HG03575 (cell line): Measurements from ENCODE around the gene CMIP.
"Not testable (repeated sequence)": the region's sequence is repeated elsewhere in the genome, so short reads cannot be mapped to it uniquely, and the experiment has no call there.

ENCODE experiments used
- ATAC-seq: cut with Tn5 transposase; IDR thresholded peaks from one replicate; pipeline ENCODE4 v1.9.1; 2021; ENCODE audit not compliant: unreplicated experiment, insufficient number of reproducible peaks, low FRiP score; ENCODE audit errors: extremely low read depth

CMIP gene

GRCh38 chr16:81417210-81417609 lies 27.4 kb upstream of the CMIP start:
- no peak for ATAC-seq

GRCh38 chr16:81419806-81420205 lies 24.8 kb upstream of the CMIP start:
- no peak for ATAC-seq

DNA sequence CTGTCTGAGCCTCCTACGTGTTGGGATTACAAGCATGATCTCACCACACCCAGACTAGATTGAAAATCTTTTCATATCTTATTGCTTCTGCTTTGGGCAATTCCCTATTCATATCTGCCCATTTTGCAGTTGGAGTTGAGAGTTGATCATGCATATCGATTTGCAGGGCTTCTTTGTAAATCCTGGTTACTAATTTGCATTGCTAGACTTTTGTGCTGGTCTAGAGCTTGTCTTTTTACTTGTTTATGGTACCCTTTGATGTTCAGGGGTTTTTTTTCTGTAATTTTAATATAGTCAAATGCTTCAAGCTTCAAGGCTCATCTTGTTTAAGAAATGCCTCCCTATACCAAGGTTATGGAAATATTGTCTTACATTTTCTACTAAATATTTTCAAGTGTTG lies 23.5 kb upstream of the CMIP start:
- no peak for ATAC-seq

DNA sequence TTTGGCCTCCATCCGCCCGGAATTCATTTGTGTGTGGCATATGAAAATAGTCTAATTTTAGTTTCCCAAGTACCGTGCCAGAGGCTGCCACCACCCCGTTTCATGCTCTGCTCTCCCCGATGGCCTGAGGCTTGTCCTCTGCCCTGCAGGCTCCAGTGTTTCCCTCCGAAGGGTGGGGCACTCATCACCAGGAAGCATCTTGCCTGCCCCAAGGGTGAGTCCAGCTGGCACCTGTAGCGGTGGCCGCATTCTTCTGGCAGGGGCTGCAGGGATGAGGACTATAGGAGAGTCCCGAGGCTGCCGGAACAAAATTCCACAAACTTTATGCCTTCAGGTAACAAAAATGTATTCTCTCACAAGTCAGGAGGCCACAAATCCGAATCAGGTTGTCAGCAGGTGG lies 23.1 kb upstream of the CMIP start:
- no peak for ATAC-seq

GRCh38 chr16:81422153-81422552 lies 22.5 kb upstream of the CMIP start:
- ATAC-seq, result not testable (repeated sequence)

GRCh38 chr16:81424771-81425170 lies 19.8 kb upstream of the CMIP start:
- ATAC-seq, result no peak

DNA sequence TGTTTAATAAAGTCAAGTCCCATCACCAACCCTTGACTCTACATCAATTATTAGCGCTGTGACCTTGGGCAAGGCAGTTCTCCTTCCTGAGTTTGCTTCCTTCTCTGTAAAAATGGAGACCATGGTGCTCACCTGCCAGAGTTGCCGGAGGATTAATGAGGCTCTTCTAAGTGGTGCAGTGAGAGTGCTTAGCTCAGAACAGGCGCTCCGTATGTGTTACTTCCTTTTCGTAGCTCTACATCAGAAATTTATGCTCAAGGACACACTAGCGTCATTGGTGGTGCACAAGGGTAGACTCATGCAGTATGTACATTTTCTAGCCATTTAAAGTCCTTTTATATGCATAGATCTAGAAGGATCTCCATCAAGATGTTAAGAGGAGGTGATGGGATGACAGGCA lies 17.4 kb upstream of the CMIP start:
- ATAC-seq, result no peak

- ATAC-seq, result no peak
Measured at GRCh38 chr16:81429045-81429521, 15.5 kb upstream of the CMIP start.

GRCh38 chr16:81431554-81432353 lies 12.9 kb upstream of the CMIP start:
- no peak for ATAC-seq

- ATAC-seq, result no peak
Measured at GRCh38 chr16:81432937-81433557, 11.6 kb upstream of the CMIP start.

DNA sequence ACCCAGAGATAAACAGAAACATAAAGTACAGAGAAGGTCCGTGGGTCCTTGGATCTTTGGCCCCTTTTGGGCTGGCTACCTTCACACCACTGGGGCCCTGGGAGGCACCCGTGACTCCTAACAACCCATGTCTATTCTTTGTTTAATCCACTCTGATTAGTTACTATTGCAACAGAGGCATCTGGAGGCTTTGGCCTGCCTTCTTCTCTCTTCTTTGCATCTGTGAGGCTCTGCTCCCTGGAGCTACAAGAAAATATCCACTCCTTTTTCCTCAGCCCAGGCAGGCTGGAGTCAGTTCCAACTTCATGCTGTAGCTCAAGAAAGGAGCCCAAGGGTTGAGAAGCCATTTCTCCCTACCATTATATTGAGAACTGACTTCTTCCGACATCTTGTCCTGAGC lies 9.5 kb upstream of the CMIP start:
- no peak for ATAC-seq

GRCh38 chr16:81435567-81435966 lies 9.0 kb upstream of the CMIP start:
- no peak for ATAC-seq

DNA sequence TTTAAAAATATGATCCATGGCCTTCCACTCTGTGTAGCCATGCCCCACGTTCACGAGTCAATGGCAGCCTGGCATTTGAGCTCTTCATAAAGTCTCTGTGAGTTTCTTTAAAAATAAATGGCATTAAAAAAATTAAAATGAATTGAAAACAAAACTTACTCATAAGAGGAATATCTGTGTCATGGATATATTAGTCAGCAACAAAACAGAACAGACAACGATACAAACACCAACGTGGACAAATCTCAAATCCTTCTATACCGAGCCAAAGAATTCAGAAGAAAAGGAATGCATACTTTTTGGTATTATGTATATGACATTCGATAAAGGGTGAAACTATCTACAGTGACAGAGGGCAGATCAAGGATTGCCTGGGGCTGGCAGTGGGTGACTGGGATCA lies 8.2 kb upstream of the CMIP start:
- no peak for ATAC-seq

- ATAC-seq, result no peak
Measured at GRCh38 chr16:81437865-81438264, 6.7 kb upstream of the CMIP start.

DNA sequence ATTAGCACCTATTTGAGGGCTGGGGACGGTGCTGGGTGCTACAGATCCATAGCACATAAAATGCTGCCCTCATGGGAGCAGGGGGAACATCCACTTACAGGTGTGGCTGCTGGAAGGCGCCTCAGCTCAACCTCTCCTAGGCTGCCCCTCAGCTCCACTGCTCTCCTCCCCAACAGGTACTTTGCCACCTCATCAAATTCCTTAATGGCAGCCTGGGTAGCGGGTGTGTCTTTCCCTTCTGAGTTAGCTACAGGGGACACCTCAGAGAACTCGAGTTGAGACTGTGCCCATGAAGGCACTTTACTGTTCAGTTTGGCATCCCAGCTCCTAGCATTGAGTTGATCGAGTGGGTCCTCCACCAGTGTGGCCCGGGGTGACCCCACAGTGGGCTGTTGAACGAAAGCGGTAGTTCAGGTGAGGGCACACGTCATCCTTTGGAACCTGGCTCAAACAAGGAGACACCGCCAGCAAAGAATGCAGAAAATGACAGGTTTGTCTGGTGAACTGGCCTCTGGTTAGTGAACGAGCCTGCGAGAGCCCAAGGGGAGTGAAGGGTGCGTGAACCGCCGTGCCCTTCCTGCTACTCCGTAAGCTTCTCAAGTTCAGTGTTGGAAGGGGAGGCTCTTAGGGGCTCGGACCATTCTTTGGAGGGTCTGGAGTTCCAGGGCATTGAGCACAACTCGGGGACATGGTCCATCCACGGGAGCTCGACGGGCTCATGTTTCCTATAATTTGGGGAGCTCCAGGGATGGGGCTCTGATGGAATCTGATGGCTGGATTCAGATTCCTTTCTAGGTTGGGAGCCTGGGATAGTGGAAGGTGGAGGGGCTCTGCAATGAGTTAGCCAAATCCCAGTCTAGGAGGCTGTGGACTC lies 3.5 kb upstream of the CMIP start:
- no peak for ATAC-seq

GRCh38 chr16:81442220-81442915 lies 2.2 kb upstream of the CMIP start:
- ATAC-seq, result no peak

DNA sequence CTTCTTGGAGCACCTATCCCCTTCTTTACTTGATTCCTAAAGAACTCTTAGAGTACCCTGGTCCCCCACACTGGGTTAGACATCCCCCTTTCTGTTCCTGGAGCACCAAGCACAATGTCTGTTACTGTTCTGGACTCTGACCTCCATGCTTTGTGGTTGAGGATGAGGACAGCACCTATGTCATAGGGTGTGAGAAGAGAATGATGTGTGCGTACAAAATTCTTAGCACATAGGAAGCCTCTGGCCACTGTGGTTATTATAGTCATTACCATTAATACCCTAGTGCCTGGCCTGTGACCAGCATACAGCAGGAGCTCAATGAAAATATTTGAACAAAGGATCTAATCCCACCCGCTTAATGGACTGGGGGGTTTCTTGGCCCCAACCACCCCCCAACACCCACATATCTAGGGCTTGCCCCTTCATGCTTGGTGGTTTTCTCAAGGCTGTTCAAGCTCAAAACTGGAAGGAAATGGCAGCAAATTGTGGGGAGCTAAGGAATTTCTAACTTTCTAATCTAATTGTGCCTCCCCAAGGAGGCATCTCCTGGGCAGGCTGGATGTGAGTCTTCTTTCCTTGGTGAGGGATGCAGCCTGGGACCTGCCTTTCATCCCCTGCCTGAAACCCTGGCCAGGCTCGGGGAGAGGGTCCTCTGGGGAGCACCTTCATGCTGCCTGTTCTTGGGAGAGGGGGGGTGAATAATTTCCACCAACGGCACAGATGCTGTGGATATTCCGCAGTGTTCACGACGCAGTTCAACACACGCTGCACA lies 1.5 kb upstream of the CMIP start:
- no peak for ATAC-seq

GRCh38 chr16:81443688-81444447 lies 740 bp upstream of the CMIP start:
- no peak for ATAC-seq
